Ovary (tissue), 3 donors: Measurements from ENCODE around the gene UNKL.

Experiments used
- CTCF ChIP-seq, 3 donors: fragments of 450-650 bp in 2 of 3; fragments of 200-600 bp in 1 of 3; IDR thresholded peaks; one replicate each; pipeline versions ENCODE4 v1.5.1 to v1.8.0; 2016 to 2022; ENCODE audit warnings: antibody characterized with exemption in 3 of 3, mild to moderate bottlenecking in 1 of 3
- POLR2A ChIP-seq: fragments of 450-650 bp; IDR thresholded peaks from one replicate; pipeline ENCODE4 v1.6.1; 2017; ENCODE audit warnings: antibody characterized with exemption, mild to moderate bottlenecking, moderate library complexity
- donor health status: DM: no; HTN: no; CAD: no.

DNA sequence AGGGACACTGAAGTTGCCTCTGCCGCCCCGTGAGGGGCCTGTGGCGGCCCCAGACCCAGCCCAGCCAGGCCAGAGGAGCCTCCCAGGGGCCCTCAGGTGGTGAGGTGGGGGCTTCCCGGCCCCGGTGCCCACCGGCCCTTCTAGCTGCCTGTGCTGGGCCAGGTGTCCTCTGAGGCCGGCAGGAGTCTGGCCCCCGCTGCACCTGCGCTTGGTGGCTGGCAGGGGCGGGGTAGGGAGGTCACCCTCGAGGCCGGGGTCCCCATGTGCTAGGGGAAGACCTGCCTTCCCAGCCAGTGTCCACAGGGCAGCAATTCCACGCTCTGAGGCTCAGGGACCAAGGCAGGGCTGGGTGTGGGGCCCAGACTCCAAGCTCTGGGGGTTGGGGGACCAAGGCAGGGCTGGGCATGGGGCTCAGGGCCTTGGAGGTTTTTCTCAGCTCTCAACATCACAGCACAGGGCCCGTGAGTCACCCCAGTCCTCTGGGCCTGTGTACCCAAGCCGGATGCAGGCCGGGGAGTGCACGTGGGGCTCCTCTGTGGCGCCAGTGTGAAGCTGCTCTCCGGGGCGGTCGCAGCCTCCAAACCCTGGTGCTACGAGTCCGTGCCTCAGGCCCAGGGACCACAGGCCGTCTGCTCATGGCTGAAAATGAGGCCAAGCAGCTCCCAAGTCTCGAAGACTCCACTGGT lies 31.2 kb upstream of the UNKL start:
- TF ChIP-seq CTCF (IDR thresholded peaks at IDR 0.05): no peak
- no peak for TF ChIP-seq POLR2A
